MCF 10A (cell line): ENCODE results near the gene CCDC28A. TPM values are rescaled to one million over a fixed set of nuclear protein-coding genes. Genes with fewer than 3 reads are reported as not detected.

ENCODE experiments used
- BruUV-seq: library from RNA; stranded (reverse); fragments of 400-500 nt; replicated peaks from 2 replicates; lab custom pipeline; 2021; lab: Mats Ljungman, UMichigan
- CTCF ChIA-PET: fragments of 300-600 bp; sonication (Branson Sonifier 250); formaldehyde crosslinking; extraction: SDS; loops from one replicate; lab custom pipeline; 2021; ENCODE audit warnings: antibody characterized with exemption, inconsistent platforms; lab: Yijun Ruan, JAX
- POLR2A ChIA-PET: fragments of 300-600, 350-650 bp; sonication (Branson Sonifier 250); formaldehyde crosslinking; extraction: SDS; loops from one replicate; lab custom pipeline; 2020; ENCODE audit warnings: antibody characterized with exemption, inconsistent platforms; lab: Yijun Ruan, JAX
- DNase-seq: peaks from one replicate; pipeline ENCODE4 v3.0.0-alpha.2; 2018; ENCODE audit not compliant: unreplicated experiment
- H3K27ac Mint-ChIP-seq: one replicate; pipeline ENCODE4 v1.8.0; 2022; ENCODE audit warnings: mild to moderate bottlenecking, low read depth, mixed read lengths; ENCODE audit not compliant: unreplicated experiment
- H3K27me3 Mint-ChIP-seq: one replicate; pipeline ENCODE4 v1.8.0; 2022; ENCODE audit warnings: mixed read lengths; ENCODE audit not compliant: insufficient read depth, unreplicated experiment
- H3K36me3 Mint-ChIP-seq: one replicate; pipeline ENCODE4 v1.8.0; 2022; ENCODE audit warnings: mild to moderate bottlenecking, moderate library complexity, mixed read lengths; ENCODE audit not compliant: insufficient read depth, unreplicated experiment
- H3K4me1 Mint-ChIP-seq: one replicate; pipeline ENCODE4 v1.8.0; 2022; ENCODE audit warnings: mixed read lengths; ENCODE audit not compliant: insufficient read depth, unreplicated experiment
- H3K4me3 Mint-ChIP-seq: one replicate; pipeline ENCODE4 v1.8.0; 2022; ENCODE audit warnings: mild to moderate bottlenecking, moderate library complexity, mixed read lengths; ENCODE audit not compliant: unreplicated experiment
- H3K9me3 Mint-ChIP-seq: one replicate; pipeline ENCODE4 v1.8.0; 2022; ENCODE audit warnings: mixed read lengths; ENCODE audit not compliant: unreplicated experiment
- intact Hi-C: fragments of 100-400 bp; cut with micrococcal nuclease; formaldehyde crosslinking; loops from 2 replicates; pipeline ENCODE4 v1.14.1; 2022
- total RNA-seq: library from RNA; stranded (reverse); gene quantifications from 2 replicates; pipeline ENCODE4 v1.2.3, GENCODE V29; 2022
- TF ChIP-seq, protein P1 (sequence below): fragments of 200-600 bp; IDR thresholded peaks from one replicate; pipeline ENCODE4 v1.8.0; 2022; ENCODE audit warnings: antibody characterized with exemption, mild to moderate bottlenecking; ENCODE audit not compliant: unreplicated experiment

Gene CCDC28A
- total RNA-seq, 1 experiment from 2014 or later: 15.8 TPM

DNA sequence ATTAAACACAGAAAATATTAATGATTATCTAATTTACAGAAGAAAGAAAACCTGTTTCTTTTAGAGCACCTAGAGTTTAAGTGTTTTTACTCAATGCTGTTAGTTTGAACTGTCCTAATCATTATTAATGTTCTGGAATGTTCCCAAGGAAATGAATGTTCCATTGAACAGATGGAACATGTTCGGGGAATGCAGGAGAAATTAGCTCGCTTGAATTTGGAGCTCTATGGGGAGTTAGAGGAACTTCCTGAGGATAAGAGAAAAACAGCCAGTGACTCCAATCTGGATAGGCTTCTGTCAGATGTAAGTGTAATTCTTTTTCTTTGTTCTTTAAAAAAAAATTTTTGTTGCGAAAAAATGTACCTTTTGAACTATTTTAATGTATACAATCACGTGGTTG lies 11.5 kb downstream of the CCDC28A start:
- H3K27ac Mint-ChIP-seq: no peak overlapping the region
- CTCF ChIA-PET: no interaction called here

DNA sequence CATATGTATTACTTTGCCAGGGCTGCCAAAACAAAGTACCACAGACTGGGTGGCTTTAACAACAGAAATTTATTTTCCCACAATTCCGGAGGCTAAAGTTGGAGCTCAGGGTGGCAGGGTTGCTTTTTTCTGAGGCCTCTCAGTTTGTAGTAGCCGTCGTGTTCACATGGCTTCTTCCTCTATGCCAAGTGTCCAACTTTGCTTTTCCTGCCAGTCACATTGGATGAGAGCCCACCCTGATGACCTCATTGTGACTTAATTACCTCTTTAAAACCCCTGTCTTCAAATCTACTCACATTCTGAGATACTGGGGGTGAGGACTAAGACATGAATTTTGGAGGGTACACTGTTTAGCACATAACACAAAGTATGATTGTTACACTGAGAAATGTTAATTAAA lies 12.4 kb downstream of the CCDC28A start:
- no peak for DNase-seq
- ChIA-PET CTCF (interaction anchor here (0.5 kb wide), 1 partner anchor 268 kb away, joined by 5 read pairs; no protein-coding TSS in a partner anchor), POLR2A (no interaction called here)
- Mint-ChIP-seq H3K4me1 (no peaks in the 10 kb centered on the region), H3K27me3 (no peaks in the 10 kb centered on the region), H3K4me3 (no peak overlapping the region), H3K9me3 (no peaks in the 10 kb centered on the region), H3K27ac (no peak overlapping the region), H3K36me3 (peaks cover 49% of the 10 kb centered on the region)
- no TSS peak for BruUV-seq
- intact Hi-C loops: no loop called here
- TF ChIP-seq, protein P1, sequence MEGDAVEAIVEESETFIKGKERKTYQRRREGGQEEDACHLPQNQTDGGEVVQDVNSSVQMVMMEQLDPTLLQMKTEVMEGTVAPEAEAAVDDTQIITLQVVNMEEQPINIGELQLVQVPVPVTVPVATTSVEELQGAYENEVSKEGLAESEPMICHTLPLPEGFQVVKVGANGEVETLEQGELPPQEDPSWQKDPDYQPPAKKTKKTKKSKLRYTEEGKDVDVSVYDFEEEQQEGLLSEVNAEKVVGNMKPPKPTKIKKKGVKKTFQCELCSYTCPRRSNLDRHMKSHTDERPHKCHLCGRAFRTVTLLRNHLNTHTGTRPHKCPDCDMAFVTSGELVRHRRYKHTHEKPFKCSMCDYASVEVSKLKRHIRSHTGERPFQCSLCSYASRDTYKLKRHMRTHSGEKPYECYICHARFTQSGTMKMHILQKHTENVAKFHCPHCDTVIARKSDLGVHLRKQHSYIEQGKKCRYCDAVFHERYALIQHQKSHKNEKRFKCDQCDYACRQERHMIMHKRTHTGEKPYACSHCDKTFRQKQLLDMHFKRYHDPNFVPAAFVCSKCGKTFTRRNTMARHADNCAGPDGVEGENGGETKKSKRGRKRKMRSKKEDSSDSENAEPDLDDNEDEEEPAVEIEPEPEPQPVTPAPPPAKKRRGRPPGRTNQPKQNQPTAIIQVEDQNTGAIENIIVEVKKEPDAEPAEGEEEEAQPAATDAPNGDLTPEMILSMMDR: no peak

More for the DNA sequence above, 11.5 kb downstream of the CCDC28A start:
- DNase-seq: no peak
- Mint-ChIP-seq H3K36me3 (peaks cover 55% of the 10 kb centered on the region), H3K9me3 (no peaks in the 10 kb centered on the region), H3K4me1 (no peaks in the 10 kb centered on the region), H3K4me3 (no peak overlapping the region), H3K27me3 (no peaks in the 10 kb centered on the region)
- BruUV-seq: no TSS peak
- intact Hi-C loops: no loop called here
- POLR2A ChIA-PET: no interaction called here
- TF ChIP-seq, protein P1: no peak

DNA sequence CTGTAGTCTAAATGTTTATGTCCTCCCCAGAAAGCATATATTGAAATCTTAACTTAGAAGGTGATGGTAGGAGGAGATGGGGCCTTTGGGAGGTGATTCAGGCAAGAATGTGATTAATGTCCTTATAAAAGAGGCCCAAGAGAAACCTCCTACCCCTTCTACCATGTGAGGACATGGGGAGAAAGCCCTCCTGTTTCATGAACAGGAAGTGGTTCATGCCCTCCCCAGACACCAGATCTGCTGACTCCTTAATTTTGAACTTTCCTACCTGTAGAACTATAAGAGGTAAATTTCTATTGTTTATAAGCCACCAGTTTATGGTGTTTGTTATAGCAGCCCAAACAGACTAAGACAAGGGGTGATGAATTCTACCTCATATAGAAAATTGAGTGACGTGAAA lies 13.6 kb downstream of the CCDC28A start:
- CTCF ChIA-PET: interaction anchor here (0.6 kb wide), 1 partner anchor 623 kb away, joined by 3 read pairs; no protein-coding TSS in a partner anchor
- intact Hi-C loops: no loop called here
- no peak for DNase-seq
- no peak overlapping the region for H3K4me3 Mint-ChIP-seq
- H3K9me3 Mint-ChIP-seq: no peaks in the 10 kb centered on the region
- H3K36me3 Mint-ChIP-seq: peaks cover 42% of the 10 kb centered on the region
- no TSS peak for BruUV-seq
- H3K4me1 Mint-ChIP-seq: no peaks in the 10 kb centered on the region
- no peaks in the 10 kb centered on the region for H3K27me3 Mint-ChIP-seq
- no peak overlapping the region for H3K27ac Mint-ChIP-seq
- TF ChIP-seq, protein P1: no peak
- POLR2A ChIA-PET: no interaction called here

DNA sequence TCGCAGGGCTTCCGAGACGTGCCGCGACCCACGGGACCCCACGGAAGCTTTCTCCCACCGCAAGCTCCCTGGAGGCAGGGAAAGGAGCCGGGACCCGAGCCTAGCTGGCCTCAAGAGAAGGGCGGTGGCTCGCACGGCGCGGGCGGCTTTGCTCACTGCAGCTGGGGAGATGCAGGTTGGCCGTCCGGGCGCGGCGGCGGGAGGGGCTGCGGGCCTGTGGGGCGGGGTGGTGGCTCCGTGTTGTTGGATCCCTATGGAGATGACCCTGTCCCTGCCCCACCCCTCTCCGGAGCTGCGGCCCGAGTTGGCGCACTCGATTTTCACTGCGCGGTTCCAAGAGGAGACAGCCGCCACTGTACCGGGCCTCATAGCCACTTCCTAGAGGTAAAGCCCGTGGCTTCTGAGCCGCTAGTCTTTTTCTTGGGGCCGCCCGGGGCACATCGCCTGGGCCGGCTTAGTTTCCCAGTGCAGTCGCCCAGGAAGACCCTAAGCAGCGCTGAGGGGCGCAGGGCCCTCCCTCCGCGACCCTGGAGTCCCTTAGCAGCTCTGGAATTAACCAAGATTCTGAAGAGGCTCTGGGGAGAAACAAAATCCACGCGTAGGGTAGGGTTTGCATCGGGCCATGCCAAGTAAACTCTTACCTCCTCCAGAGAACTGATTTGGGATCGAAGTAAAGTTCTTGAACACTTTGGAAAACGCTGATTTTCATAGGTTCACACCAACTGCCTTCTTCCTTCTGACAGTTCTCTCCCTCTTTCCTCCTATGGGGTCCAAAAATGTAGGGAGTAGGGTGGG lies 22.4 kb downstream of the CCDC28A start, which contains the start of gene ECT2L:
TSS of gene ECT2L (plus strand) at position 279 of the 795 bp plus-strand sequence. CDS start 17,188 bp downstream, outside the sequence.
- Mint-ChIP-seq H3K36me3 (peaks cover 6% of the 10 kb centered on the region), H3K9me3 (no peaks in the 10 kb centered on the region), H3K4me1 (no peaks in the 10 kb centered on the region), H3K27ac (no peak within 1 kb of the TSS), H3K27me3 (no peaks in the 10 kb centered on the region), H3K4me3 (no peak within 1 kb of the TSS)
- no peak for DNase-seq
- ChIA-PET CTCF (no interaction called here), POLR2A (interaction anchor here (0.9 kb wide), 1 partner anchor 10 kb away, joined by 3 read pairs; no protein-coding TSS in a partner anchor)
- no TSS peak for BruUV-seq
- TF ChIP-seq, protein P1: no peak
- intact Hi-C loops: no loop called here
